ENCODE measurements around the gene OLA1. TPM values are rescaled to one million over a fixed set of nuclear protein-coding genes. Genes with fewer than 3 reads are reported as not detected.

OLA1 gene
- polyA plus RNA-seq, 6 donors from 2014 or later: 58.1 to 77.6 (median 67.1) TPM

GRCh38 chr2:174218773-174219172, 29.6 kb downstream of the OLA1 start:
- no peak overlapping the region for H3K27ac Mint-ChIP-seq
- no peak for DNase-seq
- no peaks in the 10 kb centered on the region for H3K9me3 Mint-ChIP-seq
- H3K4me3 Mint-ChIP-seq: no peak overlapping the region
- no peaks in the 10 kb centered on the region for H3K27me3 Mint-ChIP-seq
- ATAC-seq (ENCODE audit: low read depth in 2 of 2): no peak
- no peaks in the 10 kb centered on the region for H3K4me1 Mint-ChIP-seq
- H3K36me3 Mint-ChIP-seq: peaks cover 0 to 5% of the 10 kb centered on the region in 2 donors

GRCh38 chr2:174217869-174218268, 30.5 kb downstream of the OLA1 start:
- no peak for ATAC-seq (ENCODE audit: low read depth in 2 of 2)
- H3K4me1 Mint-ChIP-seq: no peaks in the 10 kb centered on the region
- no peak for DNase-seq
- H3K27me3 Mint-ChIP-seq: no peaks in the 10 kb centered on the region
- no peaks in the 10 kb centered on the region for H3K9me3 Mint-ChIP-seq
- H3K4me3 Mint-ChIP-seq: no peak overlapping the region
- H3K36me3 Mint-ChIP-seq: peaks cover 0 to under 1% of the 10 kb centered on the region in 2 donors
- H3K27ac Mint-ChIP-seq: no peak overlapping the region

GRCh38 chr2:174211954-174212353, 36.4 kb downstream of the OLA1 start:
- no peaks in the 10 kb centered on the region for H3K27me3 Mint-ChIP-seq
- no peaks in the 10 kb centered on the region for H3K36me3 Mint-ChIP-seq
- no peak overlapping the region for H3K4me3 Mint-ChIP-seq
- no peaks in the 10 kb centered on the region for H3K9me3 Mint-ChIP-seq
- no peaks in the 10 kb centered on the region for H3K4me1 Mint-ChIP-seq
- peak overlapping the region in 1 of 6 donors; percentile 32 for H3K27ac Mint-ChIP-seq
- no peak for DNase-seq
- ATAC-seq (ENCODE audit: low read depth in 2 of 2): no peak

GRCh38 chr2:174210862-174211261, 37.5 kb downstream of the OLA1 start:
- ATAC-seq (ENCODE audit: low read depth in 2 of 2): no peak
- Mint-ChIP-seq H3K4me1 (no peaks in the 10 kb centered on the region), H3K27me3 (no peaks in the 10 kb centered on the region), H3K36me3 (no peaks in the 10 kb centered on the region), H3K4me3 (no peak overlapping the region), H3K27ac (peak overlapping the region in 2 of 6 donors; percentile 33 to 54), H3K9me3 (no peaks in the 10 kb centered on the region)
- DNase-seq: no peak

- Mint-ChIP-seq H3K4me3 (no peak overlapping the region), H3K9me3 (no peaks in the 10 kb centered on the region), H3K4me1 (no peaks in the 10 kb centered on the region), H3K27ac (peak overlapping the region in 4 of 6 donors; percentile 1 to 54 (median 26)), H3K36me3 (no peaks in the 10 kb centered on the region), H3K27me3 (no peaks in the 10 kb centered on the region)
- no peak for DNase-seq
- ATAC-seq (ENCODE audit: low read depth in 2 of 2): no peak
Measured at GRCh38 chr2:174209325-174209724, 39.0 kb downstream of the OLA1 start.

- DNase-seq: no peak
- no peaks in the 10 kb centered on the region for H3K36me3 Mint-ChIP-seq
- no peaks in the 10 kb centered on the region for H3K4me1 Mint-ChIP-seq
- no peak for ATAC-seq (ENCODE audit: low read depth in 2 of 2)
- no peaks in the 10 kb centered on the region for H3K27me3 Mint-ChIP-seq
- no peak overlapping the region for H3K27ac Mint-ChIP-seq
- H3K9me3 Mint-ChIP-seq: no peaks in the 10 kb centered on the region
- H3K4me3 Mint-ChIP-seq: no peak overlapping the region
Measured at GRCh38 chr2:174208026-174208425, 40.3 kb downstream of the OLA1 start.

GRCh38 chr2:174205562-174205961, 42.8 kb downstream of the OLA1 start:
- Mint-ChIP-seq H3K9me3 (no peaks in the 10 kb centered on the region), H3K36me3 (peaks cover 0 to 6% of the 10 kb centered on the region in 2 donors), H3K4me1 (no peaks in the 10 kb centered on the region), H3K27ac (peak overlapping the region in 2 of 6 donors; percentile 18 to 74), H3K4me3 (no peak overlapping the region), H3K27me3 (no peaks in the 10 kb centered on the region)
- no peak for ATAC-seq (ENCODE audit: low read depth in 2 of 2)
- no peak for DNase-seq

- no peaks in the 10 kb centered on the region for H3K4me1 Mint-ChIP-seq
- no peaks in the 10 kb centered on the region for H3K27me3 Mint-ChIP-seq
- H3K36me3 Mint-ChIP-seq: peaks cover 0 to 6% of the 10 kb centered on the region in 2 donors
- H3K9me3 Mint-ChIP-seq: no peaks in the 10 kb centered on the region
- H3K4me3 Mint-ChIP-seq: no peak overlapping the region
- no peak for ATAC-seq (ENCODE audit: low read depth in 2 of 2)
- no peak overlapping the region for H3K27ac Mint-ChIP-seq
- no peak for DNase-seq
Measured at GRCh38 chr2:174202188-174202587, 46.1 kb downstream of the OLA1 start.

- no peak for DNase-seq
- H3K9me3 Mint-ChIP-seq: no peaks in the 10 kb centered on the region
- H3K4me3 Mint-ChIP-seq: no peak overlapping the region
- peaks cover 0 to 6% of the 10 kb centered on the region in 2 donors for H3K36me3 Mint-ChIP-seq
- no peak overlapping the region for H3K27ac Mint-ChIP-seq
- H3K27me3 Mint-ChIP-seq: no peaks in the 10 kb centered on the region
- ATAC-seq (ENCODE audit: low read depth in 2 of 2): no peak
- H3K4me1 Mint-ChIP-seq: peaks cover 0 to 2% (median 0%) of the 10 kb centered on the region in 3 donors
Measured at GRCh38 chr2:174198846-174199564, 49.3 kb downstream of the OLA1 start.

GRCh38 chr2:174195253-174195652, 53.1 kb downstream of the OLA1 start:
- H3K36me3 Mint-ChIP-seq: no peaks in the 10 kb centered on the region
- DNase-seq: no peak
- peaks cover 0 to 4% (median 0%) of the 10 kb centered on the region in 3 donors for H3K4me1 Mint-ChIP-seq
- H3K4me3 Mint-ChIP-seq: no peak overlapping the region
- no peak overlapping the region for H3K27ac Mint-ChIP-seq
- H3K9me3 Mint-ChIP-seq: no peaks in the 10 kb centered on the region
- ATAC-seq (ENCODE audit: low read depth in 2 of 2): no peak
- H3K27me3 Mint-ChIP-seq: no peaks in the 10 kb centered on the region

- Mint-ChIP-seq H3K4me1 (peaks cover 0 to 4% (median 0%) of the 10 kb centered on the region in 3 donors), H3K27ac (no peak overlapping the region), H3K36me3 (no peaks in the 10 kb centered on the region), H3K4me3 (no peak overlapping the region), H3K9me3 (no peaks in the 10 kb centered on the region), H3K27me3 (no peaks in the 10 kb centered on the region)
- no peak for DNase-seq
- no peak for ATAC-seq (ENCODE audit: low read depth in 2 of 2)
Measured at GRCh38 chr2:174193737-174194136, 54.6 kb downstream of the OLA1 start.

GRCh38 chr2:174192664-174193063, 55.7 kb downstream of the OLA1 start:
- H3K36me3 Mint-ChIP-seq: peaks cover 0 to 4% of the 10 kb centered on the region in 2 donors
- ATAC-seq (ENCODE audit: low read depth in 2 of 2): no peak
- no peaks in the 10 kb centered on the region for H3K9me3 Mint-ChIP-seq

GRCh38 chr2:174191342-174192074, 56.8 kb downstream of the OLA1 start:
- DNase-seq (no peak), ATAC-seq (ENCODE audit: low read depth in 2 of 2) (no peak)
- Mint-ChIP-seq H3K36me3 (peaks cover 0 to 6% of the 10 kb centered on the region in 2 donors), H3K9me3 (no peaks in the 10 kb centered on the region), H3K27me3 (no peaks in the 10 kb centered on the region), H3K4me1 (peaks cover 0 to 4% (median 0%) of the 10 kb centered on the region in 3 donors), H3K27ac (peak overlapping the region in 1 of 6 donors; percentile 18), H3K4me3 (no peak overlapping the region)

More at GRCh38 chr2:174192664-174193063, 55.7 kb downstream of the OLA1 start:
- no peak overlapping the region for H3K4me3 Mint-ChIP-seq
- peak overlapping the region in 1 of 6 donors; percentile 52 for H3K27ac Mint-ChIP-seq
- no peak for DNase-seq
- H3K27me3 Mint-ChIP-seq: no peaks in the 10 kb centered on the region
- H3K4me1 Mint-ChIP-seq: peaks cover 0 to 4% (median 0%) of the 10 kb centered on the region in 3 donors

GRCh38 chr2:174184915-174185314, 63.4 kb downstream of the OLA1 start:
- Mint-ChIP-seq H3K27ac (peak overlapping the region in 1 of 6 donors; percentile 48), H3K36me3 (peaks cover 6 to 13% of the 10 kb centered on the region in 2 donors), H3K4me1 (peaks cover 13 to 27% (median 15%) of the 10 kb centered on the region in 3 donors), H3K27me3 (no peaks in the 10 kb centered on the region), H3K4me3 (no peak overlapping the region), H3K9me3 (no peaks in the 10 kb centered on the region)
- DNase-seq (no peak), ATAC-seq (ENCODE audit: low read depth in 2 of 2) (no peak)
